ENCODE results near the gene LRRN2. TPM values are rescaled to one million over a fixed set of nuclear protein-coding genes. Genes with fewer than 3 reads are reported as not detected.
A peak's percentile ranks its signal among the peaks of the same experiment; 100 is the strongest.

The LRRN2 gene
- total and polyA plus RNA-seq, 11 donors: 0.65 to 4.2 (median 1.5) TPM

DNA sequence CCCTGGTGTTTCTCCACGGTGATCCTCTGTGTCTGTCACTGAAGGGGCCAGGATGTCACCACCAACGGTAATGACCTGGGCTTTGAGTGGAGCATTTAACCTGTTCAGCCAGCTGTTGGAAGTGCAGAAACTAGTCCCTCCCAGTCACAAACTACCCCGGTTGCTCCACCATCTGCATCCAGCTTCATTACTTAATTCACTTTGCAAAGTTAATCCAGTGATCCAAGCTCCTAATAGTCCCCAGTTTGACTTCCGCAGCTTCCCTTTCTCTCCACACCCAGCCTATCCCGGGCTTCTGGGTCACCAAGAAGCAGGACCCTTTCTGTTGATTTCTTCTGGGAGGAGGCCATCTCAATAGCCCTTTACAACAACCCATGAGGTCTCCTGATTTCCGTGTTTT is 105.9 kb downstream of the LRRN2 start:
- peak overlapping the region in 3 of 12 donors; percentile 30 to 82 (median 46) for H3K27ac ChIP-seq
- intact Hi-C loops (cut with DNase I): loop anchor here in 1 of 10 donors (10.0 kb wide), 1 partner anchor 355 kb away; no protein-coding TSS in a partner anchor
- peak overlapping the region in 8 of 12 donors; percentile 18 to 59 (median 44) for H3K4me3 ChIP-seq
- H3K27me3 ChIP-seq: no peaks in the 10 kb centered on the region
- WGBS, 4 donors: 73 to 80% (median 76%) methylated on average over 6 of the region's 6 CpGs
- no peak for TF ChIP-seq POLR2A (IDR thresholded peaks at IDR 0.05)
- TF ChIP-seq, protein P1, sequence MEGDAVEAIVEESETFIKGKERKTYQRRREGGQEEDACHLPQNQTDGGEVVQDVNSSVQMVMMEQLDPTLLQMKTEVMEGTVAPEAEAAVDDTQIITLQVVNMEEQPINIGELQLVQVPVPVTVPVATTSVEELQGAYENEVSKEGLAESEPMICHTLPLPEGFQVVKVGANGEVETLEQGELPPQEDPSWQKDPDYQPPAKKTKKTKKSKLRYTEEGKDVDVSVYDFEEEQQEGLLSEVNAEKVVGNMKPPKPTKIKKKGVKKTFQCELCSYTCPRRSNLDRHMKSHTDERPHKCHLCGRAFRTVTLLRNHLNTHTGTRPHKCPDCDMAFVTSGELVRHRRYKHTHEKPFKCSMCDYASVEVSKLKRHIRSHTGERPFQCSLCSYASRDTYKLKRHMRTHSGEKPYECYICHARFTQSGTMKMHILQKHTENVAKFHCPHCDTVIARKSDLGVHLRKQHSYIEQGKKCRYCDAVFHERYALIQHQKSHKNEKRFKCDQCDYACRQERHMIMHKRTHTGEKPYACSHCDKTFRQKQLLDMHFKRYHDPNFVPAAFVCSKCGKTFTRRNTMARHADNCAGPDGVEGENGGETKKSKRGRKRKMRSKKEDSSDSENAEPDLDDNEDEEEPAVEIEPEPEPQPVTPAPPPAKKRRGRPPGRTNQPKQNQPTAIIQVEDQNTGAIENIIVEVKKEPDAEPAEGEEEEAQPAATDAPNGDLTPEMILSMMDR (IDR thresholded peaks at IDR 0.05): no peak
- peaks cover 0 to 28% (median 6%) of the 10 kb centered on the region in 12 donors for H3K4me1 ChIP-seq
- ATAC-seq (no peak), DNase-seq (no peak)
- no peaks in the 10 kb centered on the region for H3K9me3 ChIP-seq
- H3K36me3 ChIP-seq: no peaks in the 10 kb centered on the region

DNA sequence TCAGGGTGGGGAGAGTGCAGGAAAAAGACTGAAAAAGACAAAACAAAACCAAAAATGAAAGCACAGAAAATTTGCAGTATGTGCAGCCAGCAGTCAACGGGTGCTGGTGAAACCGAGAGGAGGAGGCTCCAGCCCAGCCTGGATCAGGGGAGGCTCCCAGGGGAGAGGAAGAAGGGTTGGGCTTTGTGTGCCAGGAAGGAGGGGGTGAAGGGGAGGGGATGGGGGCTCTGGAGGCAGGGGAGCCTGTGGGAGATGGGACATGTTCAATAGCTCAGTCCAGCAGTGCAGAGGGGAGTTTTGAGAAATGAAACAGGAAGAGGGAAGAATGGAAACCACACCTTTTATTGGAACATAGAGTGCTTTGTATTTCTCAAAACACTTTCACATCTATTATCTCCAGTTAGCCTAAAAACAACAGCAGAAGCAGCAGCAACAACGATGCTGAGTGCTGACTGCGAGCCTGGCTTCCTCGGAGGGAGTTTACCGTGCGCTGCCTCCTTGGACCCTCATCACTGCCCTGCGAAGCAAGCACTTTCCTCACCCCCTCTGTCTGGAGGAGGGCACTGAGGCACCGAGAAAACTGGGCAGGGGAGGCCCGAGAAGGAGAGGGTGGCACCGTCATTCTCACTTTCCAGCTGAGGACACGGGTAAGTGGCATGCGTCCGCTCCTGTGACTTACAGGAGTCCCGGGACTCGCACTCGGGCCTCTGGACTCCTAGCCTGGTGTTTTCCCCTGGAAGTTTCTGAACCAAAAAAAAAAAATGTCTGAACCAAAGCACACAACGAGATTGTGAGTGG is 106.5 kb downstream of the LRRN2 start:
- TF ChIP-seq, protein P1 (IDR thresholded peaks at IDR 0.05): no peak
- no peak for TF ChIP-seq POLR2A (IDR thresholded peaks at IDR 0.05)
- intact Hi-C loops (cut with DNase I): loop anchor here in 1 of 10 donors (10.0 kb wide), 1 partner anchor 356 kb away; no protein-coding TSS in a partner anchor
- Histone ChIP-seq H3K36me3 (no peaks in the 10 kb centered on the region), H3K27me3 (no peaks in the 10 kb centered on the region), H3K4me1 (peaks cover 0 to 28% (median 7%) of the 10 kb centered on the region in 12 donors), H3K4me3 (peak overlapping the region in 10 of 12 donors; percentile 18 to 59 (median 41)), H3K27ac (peak overlapping the region in 8 of 12 donors; percentile 1 to 82 (median 24)), H3K9me3 (no peaks in the 10 kb centered on the region)
- peak; percentile 33 to 72 (median 39) for DNase-seq
- WGBS, 4 donors: 30 to 61% (median 47%) methylated on average over 12 to 18 of the region's 18 CpGs
- ATAC-seq: peak; percentile 18 to 65 (median 41)

DNA sequence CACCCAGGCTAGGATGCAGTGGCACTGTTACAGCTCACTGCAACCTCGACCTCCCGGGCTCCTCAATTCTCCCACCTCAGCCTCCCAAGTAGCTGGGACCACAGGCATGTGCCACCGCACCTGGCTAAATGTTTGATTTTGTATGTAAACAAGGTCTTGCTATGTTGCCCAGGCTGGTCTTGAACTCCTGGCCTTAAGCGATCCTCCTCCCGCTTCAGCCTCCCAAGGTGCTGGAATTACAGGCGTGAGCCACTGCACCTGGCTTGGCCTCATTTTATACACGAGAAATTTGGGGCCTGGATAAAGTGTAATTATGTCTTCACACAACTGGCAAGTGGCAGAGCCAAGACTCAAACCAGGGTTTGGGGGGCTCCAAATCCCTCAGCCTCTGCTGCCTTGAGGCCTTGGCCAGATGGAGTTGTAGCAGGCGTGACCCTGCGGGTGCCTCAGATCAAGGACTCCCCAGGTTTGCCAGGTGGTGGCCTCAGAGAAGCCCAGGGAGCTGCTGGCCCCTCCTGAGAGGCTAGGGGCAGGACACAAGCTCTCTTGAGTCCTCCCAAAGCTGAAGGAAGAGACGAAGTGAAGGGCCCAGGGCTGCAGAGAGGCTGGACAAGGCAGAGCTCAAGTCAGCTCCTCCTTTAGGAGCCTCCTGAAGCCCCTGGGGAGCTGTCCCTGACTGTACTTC is 107.6 kb downstream of the LRRN2 start:
- H3K27ac ChIP-seq: peak overlapping the region in 2 of 12 donors; percentile 15 to 82

More for the DNA sequence above, 107.6 kb downstream of the LRRN2 start:
- TF ChIP-seq, protein P1 (IDR thresholded peaks at IDR 0.05): no peak
- no peak for TF ChIP-seq POLR2A (IDR thresholded peaks at IDR 0.05)
- Histone ChIP-seq H3K9me3 (no peaks in the 10 kb centered on the region), H3K4me3 (no peak overlapping the region), H3K36me3 (peaks cover 0 to 7% (median 0%) of the 10 kb centered on the region in 9 donors), H3K4me1 (peaks cover 0 to 28% (median 7%) of the 10 kb centered on the region in 12 donors), H3K27me3 (no peaks in the 10 kb centered on the region)
- intact Hi-C loops (cut with DNase I): loop anchor here in 1 of 10 donors (10.0 kb wide), 1 partner anchor 357 kb away; no protein-coding TSS in a partner anchor
- ATAC-seq (no peak), DNase-seq (no peak)
- 92 to 95% (median 94%) methylated on average over 10 of the region's 10 CpGs for WGBS, 4 donors
